Measurements from ENCODE around the gene TBC1D16.

The TBC1D16 gene

GRCh38 chr17:79936641-79937381 is 98.9 kb downstream of the TBC1D16 start:
- FAIRE-seq = no peak

- no peak for FAIRE-seq
These were observed 99.6 kb downstream of the TBC1D16 start for GRCh38 chr17:79936050-79936449.

GRCh38 chr17:79935197-79935885 is 100.3 kb downstream of the TBC1D16 start:
- FAIRE-seq = no peak

- no peak for FAIRE-seq
These were observed 101.1 kb downstream of the TBC1D16 start for GRCh38 chr17:79934653-79934970.

- no peak for FAIRE-seq
These were observed 101.6 kb downstream of the TBC1D16 start for GRCh38 chr17:79933863-79934652.

- FAIRE-seq = no peak
These were observed 103.0 kb downstream of the TBC1D16 start for GRCh38 chr17:79932451-79933306.

GRCh38 chr17:79931817-79932309 is 103.8 kb downstream of the TBC1D16 start:
- FAIRE-seq = no peak

- no peak for FAIRE-seq
These were observed 104.5 kb downstream of the TBC1D16 start for GRCh38 chr17:79930877-79931816.

- FAIRE-seq = no peak
These were observed 105.4 kb downstream of the TBC1D16 start for GRCh38 chr17:79930062-79930876.

- FAIRE-seq = no peak
These were observed 106.2 kb downstream of the TBC1D16 start for GRCh38 chr17:79929257-79930061.

GRCh38 chr17:79928502-79929256 is 107.0 kb downstream of the TBC1D16 start:
- no peak for FAIRE-seq

GRCh38 chr17:79927688-79928501 is 107.8 kb downstream of the TBC1D16 start:
- no peak for FAIRE-seq

GRCh38 chr17:79927136-79927661 is 108.5 kb downstream of the TBC1D16 start:
- no peak for FAIRE-seq

- no peak for FAIRE-seq
These were observed 109.0 kb downstream of the TBC1D16 start for GRCh38 chr17:79926605-79927135.

- FAIRE-seq = no peak
These were observed 109.5 kb downstream of the TBC1D16 start for GRCh38 chr17:79926142-79926604.

- no peak for FAIRE-seq
These were observed 110.3 kb downstream of the TBC1D16 start for GRCh38 chr17:79925242-79925957.

- no peak for FAIRE-seq
These were observed 111.1 kb downstream of the TBC1D16 start for GRCh38 chr17:79924639-79924976.
